CD14-positive monocyte (primary cell): Measurements from ENCODE around the gene FSTL3. TPM values are rescaled to one million over a fixed set of nuclear protein-coding genes. Genes with fewer than 3 reads are reported as not detected.

Source experiments
- DNase-seq, 3 donors: peaks; one replicate each; pipeline ENCODE4 v3.0.0-alpha.2; 2011 to 2022
- H2AFZ ChIP-seq: 2 replicates; pipeline ENCODE4 v1.6.0; 2012; ENCODE audit warnings: mild to moderate bottlenecking, low read depth, low read length, inconsistent platforms; ENCODE audit not compliant: insufficient read depth, poor library complexity, severe bottlenecking
- H3K27ac ChIP-seq, 2 donors: 1 replicate in 1 of 2; 2 replicates in 1 of 2; pipeline ENCODE4 v1.5.1; 2012 to 2013; ENCODE audit warnings: low read length in 2 of 2, control low read depth in 1 of 2, inconsistent platforms in 1 of 2, low read depth in 1 of 2, mild to moderate bottlenecking in 1 of 2
- H3K27me3 ChIP-seq, 2 donors: one replicate each; pipeline versions ENCODE4 v1.6.0 to v1.6.1; 2011 to 2013; ENCODE audit warnings: low read length in 2 of 2; ENCODE audit not compliant: control insufficient read depth in 2 of 2, insufficient read depth in 2 of 2
- H3K36me3 ChIP-seq, 2 donors: replicated peaks in 1 of 2; 1 replicate in 1 of 2; 2 replicates in 1 of 2; pipeline versions ENCODE4 v1.5.1 to v1.6.1; 2012 to 2013; ENCODE audit warnings: low read length in 2 of 2, control low read depth in 1 of 2, inconsistent platforms in 1 of 2, mild to moderate bottlenecking in 1 of 2; ENCODE audit not compliant: insufficient read depth in 2 of 2, control insufficient read depth in 1 of 2
- H3K4me1 ChIP-seq, 2 donors: 1 replicate in 1 of 2; 2 replicates in 1 of 2; pipeline versions ENCODE4 v1.5.1 to v1.6.1; 2012 to 2013; ENCODE audit warnings: low read length in 2 of 2, control low read depth in 1 of 2, inconsistent platforms in 1 of 2, mild to moderate bottlenecking in 1 of 2, moderate library complexity in 1 of 2; ENCODE audit not compliant: insufficient read depth in 2 of 2, control insufficient read depth in 1 of 2
- H3K4me2 ChIP-seq: replicated peaks from 2 replicates; pipeline ENCODE3; 2012; ENCODE audit warnings: low read length, moderate library complexity, mild to moderate bottlenecking; ENCODE audit not compliant: poor library complexity, severe bottlenecking; ENCODE audit errors: extremely low read depth
- H3K4me3 ChIP-seq, 3 experiments: fragments of 200-600 bp in 1 of 3; sonication (generic) in 1 of 3; replicated peaks in 1 of 3; 1 replicate in 2 of 3; 2 replicates in 1 of 3; pipeline ENCODE4 v1.5.1; 2011 to 2013; ENCODE audit warnings: low read length in 3 of 3, mild to moderate bottlenecking in 3 of 3, control low read depth in 2 of 3, low read depth in 2 of 3, inconsistent platforms in 1 of 3, moderate library complexity in 1 of 3
- H3K79me2 ChIP-seq: 2 replicates; pipeline ENCODE4 v1.6.0; 2012; ENCODE audit warnings: mild to moderate bottlenecking, control low read depth, inconsistent platforms, low read length, moderate library complexity; ENCODE audit not compliant: insufficient read depth
- H3K9ac ChIP-seq: 2 replicates; pipeline ENCODE4 v1.6.0; 2017; ENCODE audit warnings: low read length, mild to moderate bottlenecking; ENCODE audit not compliant: insufficient read depth, poor library complexity, severe bottlenecking
- H3K9me3 ChIP-seq, 2 donors: replicated peaks in 1 of 2; 1 replicate in 1 of 2; 2 replicates in 1 of 2; pipeline versions ENCODE4 v1.5.1 to v1.6.1; 2012 to 2013; ENCODE audit warnings: low read length in 2 of 2, control low read depth in 1 of 2; ENCODE audit not compliant: control insufficient read depth in 1 of 2, insufficient read depth in 1 of 2
- H4K20me1 ChIP-seq: 2 replicates; pipeline ENCODE4 v1.6.0; 2012; ENCODE audit warnings: mild to moderate bottlenecking, low read length, control low read depth, moderate library complexity; ENCODE audit not compliant: insufficient read depth
- H3K27ac Mint-ChIP-seq, 7 donors: one replicate each; pipeline ENCODE4 v1.8.0; 2020; ENCODE audit warnings: mild to moderate bottlenecking in 7 of 7, mixed read lengths in 7 of 7, moderate library complexity in 6 of 7, inconsistent platforms in 2 of 7
- H3K27me3 Mint-ChIP-seq, 3 donors: one replicate each; pipeline ENCODE4 v1.8.0; 2021 to 2022; ENCODE audit warnings: low read depth in 3 of 3, mild to moderate bottlenecking in 3 of 3, mixed read lengths in 3 of 3, moderate library complexity in 3 of 3, inconsistent platforms in 1 of 3
- H3K36me3 Mint-ChIP-seq, 2 donors: one replicate each; pipeline ENCODE4 v1.8.0; 2020; ENCODE audit warnings: mixed read lengths in 2 of 2, inconsistent platforms in 1 of 2, mild to moderate bottlenecking in 1 of 2
- H3K4me1 Mint-ChIP-seq: one replicate; pipeline ENCODE4 v1.8.0; 2020; ENCODE audit warnings: mild to moderate bottlenecking, mixed read lengths
- H3K4me3 Mint-ChIP-seq, 2 donors: one replicate each; pipeline ENCODE4 v1.8.0; 2020; ENCODE audit warnings: mild to moderate bottlenecking in 2 of 2, mixed read lengths in 2 of 2, moderate library complexity in 1 of 2
- H3K9me3 Mint-ChIP-seq, 7 donors: one replicate each; pipeline ENCODE4 v1.8.0; 2020 to 2022; ENCODE audit warnings: mixed read lengths in 7 of 7, mild to moderate bottlenecking in 6 of 7, moderate library complexity in 6 of 7, inconsistent platforms in 2 of 7
- CTCF ChIP-seq: fragments of 200-600 bp; IDR thresholded peaks from one replicate; pipeline ENCODE4 v1.8.0; 2022; ENCODE audit warnings: antibody characterized with exemption, mild to moderate bottlenecking
- WGBS: methylation state at CpG from one replicate; pipeline ENCODE4 v1.1.5; 2013; ENCODE audit warnings: missing lambda C conversion rate; ENCODE audit not compliant: insufficient coverage; 5-methylcytosine and 5-hydroxymethylcytosine counted together
- intact Hi-C, 2 donors: fragments of 100-400 bp; cut with micrococcal nuclease; formaldehyde crosslinking; loops; one replicate each; pipeline versions ENCODE4 v1.15.0 to v1.15.1; 2023
- polyA plus RNA-seq, 3 donors: library from polyadenylated mRNA; depleted of rRNA in 1 of 3; unstranded in 2 of 3; stranded (reverse) in 1 of 3; fragments of 300-500 nt in 2 of 3; fragments of >200 nt in 1 of 3; fragmentation: Illumina TruSeq in 2 of 3; gene quantifications; 1 replicate in 2 of 3; 2 replicates in 1 of 3; pipeline ENCODE4 v1.2.3, GENCODE V29; 2012 to 2021

FSTL3 gene
- polyA plus RNA-seq, 3 donors: 2.5 to 42.1 (median 5.2) TPM

DNA sequence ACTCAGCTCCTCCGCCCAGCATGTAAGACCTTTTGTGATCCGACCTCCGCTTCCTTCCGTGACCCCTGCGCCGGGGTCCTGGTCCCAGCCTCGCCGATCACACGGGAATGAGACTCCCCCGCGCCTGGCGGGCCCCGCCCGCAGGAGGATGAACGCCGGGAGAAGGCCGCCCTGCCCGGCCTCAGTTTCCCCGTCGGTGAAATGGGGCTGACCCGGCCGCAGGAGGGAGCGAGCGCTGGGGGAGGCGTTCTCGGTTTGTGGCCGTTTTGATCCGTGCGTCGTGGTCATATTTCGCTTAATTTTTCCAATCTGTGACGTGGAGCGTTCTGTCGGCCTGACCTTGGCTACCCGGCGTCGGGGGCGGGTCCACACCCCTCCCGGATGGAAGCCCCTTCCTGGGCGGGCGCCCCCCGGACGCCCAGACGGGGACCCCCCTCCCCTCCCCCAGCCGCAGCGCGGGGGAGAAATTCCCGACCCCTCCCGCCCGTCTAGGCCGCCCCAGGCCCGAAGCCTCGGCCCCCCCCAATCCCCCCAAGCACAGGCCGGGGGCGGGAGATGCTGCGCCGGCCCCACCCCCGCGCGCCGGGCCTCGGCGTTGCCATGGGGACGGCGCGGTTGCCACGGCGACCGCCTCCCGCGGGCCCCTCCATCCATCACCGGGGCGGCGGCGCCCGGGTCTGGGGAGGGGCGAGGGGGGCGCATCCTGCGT, 43.6 kb downstream of the FSTL3 start:
- H3K79me2 ChIP-seq: no peaks in the 10 kb centered on the region
- intact Hi-C loops: no loop called here

More for the DNA sequence above, 43.6 kb downstream of the FSTL3 start:
- no peaks in the 10 kb centered on the region for H3K36me3 ChIP-seq
- Mint-ChIP-seq H3K27ac (no peak overlapping the region), H3K4me1 (peaks cover 6% of the 10 kb centered on the region), H3K9me3 (peaks cover 8 to 22% (median 11%) of the 10 kb centered on the region in 7 donors), H3K36me3 (peaks cover 2 to 6% of the 10 kb centered on the region in 2 donors), H3K4me3 (peak overlapping the region in 1 of 2 donors; percentile 53), H3K27me3 (peaks cover 20 to 46% (median 34%) of the 10 kb centered on the region in 3 donors)
- H3K27ac ChIP-seq: no peak overlapping the region
- no peak overlapping the region for H3K9ac ChIP-seq
- H4K20me1 ChIP-seq: no peaks in the 10 kb centered on the region
- 33% methylated on average over 38 of the region's 79 CpGs for WGBS
- TF ChIP-seq CTCF: no peak
- peaks cover 10 to 17% of the 10 kb centered on the region in 2 donors for H3K4me1 ChIP-seq
- peaks cover 5 to 8% of the 10 kb centered on the region in 2 donors for H3K9me3 ChIP-seq
- DNase-seq: no peak
- peaks cover 7 to 22% of the 10 kb centered on the region in 2 donors for H3K27me3 ChIP-seq
- no peak overlapping the region for H2AFZ ChIP-seq
- H3K4me2 ChIP-seq: peak overlapping the region; percentile 39
- peak overlapping the region in 1 of 3 experiments; percentile 34 for H3K4me3 ChIP-seq
